Mucosa of rectum (tissue), 2 donors: ENCODE data around the gene SNRPA1.

Experiments used
- H3K27ac ChIP-seq, 2 donors: one replicate each; pipeline ENCODE4 v1.7.0; 2013; ENCODE audit warnings: inconsistent platforms in 2 of 2, low read depth in 2 of 2, low read length in 2 of 2
- H3K27me3 ChIP-seq, 2 donors: one replicate each; pipeline ENCODE4 v1.7.0; 2013; ENCODE audit warnings: low read length in 2 of 2; ENCODE audit not compliant: control insufficient read depth in 2 of 2, insufficient read depth in 2 of 2
- H3K36me3 ChIP-seq, 2 donors: one replicate each; pipeline ENCODE4 v1.7.0; 2013; ENCODE audit warnings: low read length in 2 of 2; ENCODE audit not compliant: control insufficient read depth in 2 of 2, insufficient read depth in 2 of 2
- H3K4me1 ChIP-seq, 2 donors: one replicate each; pipeline ENCODE4 v1.7.0; 2013; ENCODE audit warnings: low read length in 2 of 2, mild to moderate bottlenecking in 1 of 2; ENCODE audit not compliant: control insufficient read depth in 2 of 2, insufficient read depth in 2 of 2
- H3K4me3 ChIP-seq, 2 donors: one replicate each; pipeline ENCODE4 v1.7.0; 2013; ENCODE audit warnings: low read length in 2 of 2
- H3K9ac ChIP-seq, 2 donors: one replicate each; pipeline ENCODE4 v1.7.0; 2013; ENCODE audit warnings: low read length in 2 of 2, low read depth in 1 of 2, mild to moderate bottlenecking in 1 of 2
- H3K9me3 ChIP-seq, 2 donors: one replicate each; pipeline ENCODE4 v1.7.0; 2013; ENCODE audit warnings: low read length in 2 of 2; ENCODE audit not compliant: control insufficient read depth in 2 of 2
- donor health status: healthy.
- donor health status: Normal muscosa, but diverticular disease.

Gene SNRPA1

DNA sequence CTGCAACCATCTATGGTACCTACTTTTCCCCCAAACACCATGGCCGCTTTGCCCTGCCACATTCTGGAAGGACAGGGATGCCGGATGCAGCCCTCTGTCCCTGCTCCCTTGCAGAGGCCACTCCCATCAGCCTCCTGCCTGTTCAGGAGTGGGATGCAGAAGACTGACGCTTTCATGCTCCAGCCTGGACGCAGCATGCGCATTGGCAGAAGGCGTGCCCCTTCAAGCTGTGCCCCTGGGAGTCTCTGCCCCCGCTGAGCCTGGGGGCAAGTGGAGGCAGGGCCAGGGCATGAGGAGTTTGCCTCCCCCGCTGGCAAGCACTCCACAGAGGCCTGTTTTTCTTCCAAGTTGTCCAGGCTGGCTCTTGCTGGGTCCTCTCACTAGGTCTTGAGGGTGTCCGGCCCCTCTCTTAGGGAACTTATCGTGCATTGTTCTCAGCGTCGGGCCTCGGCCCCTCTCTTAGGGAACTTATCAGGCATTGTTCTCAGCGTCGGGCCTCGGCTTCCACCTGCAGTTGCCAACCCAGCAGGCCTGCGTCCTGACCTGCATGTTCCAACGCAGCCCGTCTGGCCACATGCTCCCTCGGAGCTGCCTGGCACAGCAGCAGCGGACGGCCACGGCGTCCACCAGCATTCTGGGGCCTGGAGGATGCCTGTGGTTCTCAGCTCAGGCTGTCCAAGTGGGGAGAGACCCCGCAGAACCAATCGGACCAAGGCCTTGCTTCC is 14.6 kb upstream of the SNRPA1 start:
- H3K9me3 ChIP-seq, result no peaks in the 10 kb centered on the region
- H3K36me3 ChIP-seq, result peaks cover 5 to 11% of the 10 kb centered on the region in 2 donors
- no peaks in the 10 kb centered on the region for H3K27me3 ChIP-seq
- H3K27ac ChIP-seq, result no peak overlapping the region
- H3K9ac ChIP-seq, result no peak overlapping the region
- no peaks in the 10 kb centered on the region for H3K4me1 ChIP-seq
- H3K4me3 ChIP-seq, result no peak overlapping the region

DNA sequence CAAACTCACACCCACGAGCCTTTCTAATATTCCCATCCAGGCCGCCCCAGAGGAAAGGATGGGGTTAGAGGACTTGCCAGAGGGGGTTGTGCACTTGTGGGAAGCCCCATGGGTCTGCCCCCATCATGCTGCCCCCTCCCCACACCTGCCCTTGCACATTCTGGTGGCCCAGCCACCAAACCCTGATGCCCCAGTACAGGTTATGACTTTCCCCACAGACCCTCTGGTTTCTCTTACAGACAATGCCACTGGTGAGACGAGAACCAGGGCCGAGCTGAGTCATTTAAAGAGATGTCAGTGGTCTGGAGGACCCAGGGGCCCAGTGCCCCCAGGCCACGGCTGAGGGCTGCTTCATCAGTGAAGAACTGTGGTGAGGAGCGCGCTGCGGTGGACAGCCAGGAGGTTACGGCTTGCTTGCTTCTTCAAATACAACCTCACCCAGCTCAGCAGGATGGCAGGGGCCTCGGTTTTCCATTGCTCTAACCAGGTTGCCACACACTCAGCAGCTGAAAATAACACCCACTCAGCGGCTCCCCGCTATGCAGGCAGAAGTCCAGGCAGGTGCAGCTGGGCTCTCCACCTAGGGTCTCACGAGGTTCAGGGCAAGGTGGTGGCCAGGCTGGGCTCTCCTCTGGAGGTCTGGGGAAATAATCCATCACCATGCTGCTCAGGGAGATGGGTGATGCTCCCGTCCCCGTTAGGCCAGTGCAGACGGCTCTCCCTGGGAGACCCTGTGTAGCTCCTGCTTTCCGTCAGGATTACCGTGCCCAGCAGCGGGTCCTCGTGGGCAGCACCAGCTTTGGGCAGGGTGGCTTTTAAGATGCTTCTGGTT is 13.8 kb upstream of the SNRPA1 start:
- no peaks in the 10 kb centered on the region for H3K9me3 ChIP-seq
- no peaks in the 10 kb centered on the region for H3K27me3 ChIP-seq
- H3K27ac ChIP-seq, result no peak overlapping the region
- no peak overlapping the region for H3K4me3 ChIP-seq
- H3K9ac ChIP-seq, result no peak overlapping the region
- no peaks in the 10 kb centered on the region for H3K4me1 ChIP-seq
- H3K36me3 ChIP-seq, result peaks cover 2 to 7% of the 10 kb centered on the region in 2 donors

DNA sequence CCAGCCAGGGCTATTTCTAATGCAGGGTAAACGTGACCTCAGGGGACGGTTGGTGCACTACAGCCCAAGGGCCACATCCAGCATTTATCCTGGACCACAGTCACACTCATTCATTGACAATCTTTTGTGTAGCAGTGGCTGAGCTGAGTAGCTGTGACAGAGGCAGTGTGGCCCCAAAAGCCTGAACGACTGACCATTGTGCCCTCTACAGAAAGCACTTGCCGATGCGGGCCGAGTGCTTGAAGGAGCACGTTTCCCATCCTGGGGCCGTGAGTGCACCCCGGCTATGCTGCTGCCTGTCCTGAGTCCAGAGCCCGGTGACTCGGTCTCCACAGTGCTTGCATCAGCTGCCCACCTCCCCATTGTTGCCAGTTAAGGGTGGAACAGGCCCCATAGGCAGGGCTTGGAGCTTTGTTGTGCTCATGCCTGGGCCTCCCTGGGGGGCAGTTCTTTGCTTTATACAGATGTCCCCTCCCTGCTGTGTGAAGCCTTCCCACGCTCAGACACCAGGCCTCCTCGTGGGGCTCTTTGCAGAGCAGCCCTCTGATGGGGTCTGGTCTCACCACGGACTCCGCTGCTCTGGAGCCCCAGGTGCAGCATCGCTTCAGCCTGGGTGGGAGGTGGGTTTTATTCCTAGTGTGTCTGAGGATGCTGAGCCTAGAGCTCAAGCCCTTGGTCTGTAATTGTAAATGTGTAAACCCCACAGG is 13.0 kb upstream of the SNRPA1 start:
- H3K4me1 ChIP-seq, result no peaks in the 10 kb centered on the region
- no peak overlapping the region for H3K4me3 ChIP-seq
- H3K9me3 ChIP-seq, result no peaks in the 10 kb centered on the region
- H3K27ac ChIP-seq, result no peak overlapping the region
- H3K9ac ChIP-seq, result no peak overlapping the region
- no peaks in the 10 kb centered on the region for H3K27me3 ChIP-seq
- peaks cover 2 to 7% of the 10 kb centered on the region in 2 donors for H3K36me3 ChIP-seq

DNA sequence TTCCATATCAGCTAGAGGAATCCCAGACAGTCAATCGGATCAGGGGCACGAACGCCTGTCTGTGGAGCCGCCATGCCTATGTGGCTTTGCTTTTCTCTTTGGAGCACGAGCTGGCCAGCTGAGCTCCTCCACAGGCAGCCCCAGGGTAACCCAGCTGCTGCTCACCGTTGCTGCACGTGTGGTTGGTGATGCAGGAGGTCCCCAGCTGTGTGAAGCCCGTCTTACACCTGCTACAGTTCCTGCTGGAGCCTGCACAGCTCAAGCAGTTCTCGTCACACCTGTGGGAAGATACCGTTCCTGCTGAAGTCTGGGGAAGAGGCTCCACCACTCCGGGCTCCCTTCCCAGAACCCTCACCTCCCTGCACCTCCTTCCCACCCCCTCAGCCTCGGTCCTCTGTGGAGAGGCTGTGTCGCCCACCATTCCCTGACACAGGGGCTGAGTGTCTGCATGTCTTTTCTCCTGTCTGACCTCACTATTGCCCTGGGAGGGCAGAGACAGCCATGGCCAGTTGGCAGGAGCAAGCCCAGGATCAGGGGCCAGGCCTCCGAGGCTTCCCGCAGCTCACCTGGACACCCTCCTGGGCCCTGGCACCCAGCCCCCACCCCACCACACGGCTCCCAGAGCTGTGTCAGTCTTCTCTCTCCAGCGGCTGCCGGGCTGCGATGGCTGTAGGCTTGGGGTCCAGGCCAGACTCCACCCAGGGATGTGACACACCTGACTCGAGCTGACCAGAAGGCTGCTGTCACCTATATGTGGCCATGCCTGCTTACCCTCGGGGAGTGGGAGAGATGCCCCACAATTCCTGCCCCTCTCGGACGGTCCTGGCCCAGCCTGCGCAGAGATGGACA is 12.2 kb upstream of the SNRPA1 start:
- H3K27ac ChIP-seq, result no peak overlapping the region
- H3K4me3 ChIP-seq, result no peak overlapping the region
- H3K9ac ChIP-seq, result no peak overlapping the region
- H3K4me1 ChIP-seq, result no peaks in the 10 kb centered on the region
- H3K36me3 ChIP-seq, result peaks cover 2 to 7% of the 10 kb centered on the region in 2 donors
- no peaks in the 10 kb centered on the region for H3K27me3 ChIP-seq
- no peaks in the 10 kb centered on the region for H3K9me3 ChIP-seq

DNA sequence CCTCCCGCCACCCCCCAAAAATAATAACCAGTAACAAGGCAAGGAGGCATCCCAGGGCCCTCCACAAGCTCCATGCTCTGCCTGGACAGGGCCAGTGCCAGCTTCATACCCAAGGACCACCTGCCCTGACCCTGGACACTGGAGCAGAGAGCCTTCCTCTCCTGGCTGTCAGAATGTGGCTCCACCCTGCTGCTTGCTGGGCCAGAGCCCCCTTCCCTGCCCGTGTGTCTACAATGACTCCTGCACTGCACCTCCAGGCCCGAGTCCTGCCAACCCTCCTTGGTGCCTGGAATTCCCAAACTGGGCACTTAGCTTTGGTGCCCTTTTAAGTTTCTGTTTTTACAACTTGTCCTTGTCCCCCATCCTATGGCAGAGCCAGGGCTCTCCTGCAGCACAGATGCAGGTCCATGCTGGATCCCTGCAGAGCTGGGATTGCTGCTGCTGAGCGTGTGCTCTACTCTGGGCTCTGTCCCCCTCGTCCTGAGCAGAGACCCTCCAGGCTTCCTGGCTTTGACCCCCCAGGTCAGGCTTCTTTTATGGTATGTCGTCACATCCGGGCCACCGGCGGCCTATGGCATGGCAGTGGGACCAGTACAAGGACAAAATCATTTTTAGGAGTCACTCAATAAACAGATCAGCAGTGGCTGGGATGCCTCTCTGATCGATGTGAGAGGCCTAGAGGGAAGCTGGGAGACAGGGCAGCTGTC is 11.4 kb upstream of the SNRPA1 start:
- peaks cover 2 to 7% of the 10 kb centered on the region in 2 donors for H3K36me3 ChIP-seq
- no peak overlapping the region for H3K27ac ChIP-seq
- H3K27me3 ChIP-seq, result no peaks in the 10 kb centered on the region
- no peak overlapping the region for H3K9ac ChIP-seq
- no peaks in the 10 kb centered on the region for H3K9me3 ChIP-seq
- no peak overlapping the region for H3K4me3 ChIP-seq
- no peaks in the 10 kb centered on the region for H3K4me1 ChIP-seq

DNA sequence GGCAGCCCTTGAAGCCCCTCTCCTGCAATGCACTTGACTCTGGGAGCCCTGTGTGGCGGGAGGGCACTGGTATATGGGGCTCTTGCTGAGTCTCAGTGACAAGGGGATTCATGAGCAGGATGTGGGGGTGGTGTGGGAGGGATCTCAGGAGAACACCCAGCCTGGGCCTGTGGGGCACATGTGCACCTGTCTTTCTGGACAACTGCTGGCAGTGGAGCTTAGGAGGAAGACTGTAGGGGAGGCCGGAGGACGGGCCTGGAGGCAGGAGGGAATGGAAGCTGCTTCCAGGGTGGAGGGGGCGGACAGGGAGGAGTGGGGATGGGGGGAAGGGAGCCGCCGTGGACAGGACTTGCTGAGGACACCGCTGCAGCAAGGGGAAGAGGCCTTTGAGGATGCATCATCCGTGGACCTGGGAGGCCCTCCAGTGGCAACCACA is 10.8 kb upstream of the SNRPA1 start:
- no peaks in the 10 kb centered on the region for H3K4me1 ChIP-seq
- no peak overlapping the region for H3K9ac ChIP-seq
- H3K9me3 ChIP-seq, result no peaks in the 10 kb centered on the region
- no peak overlapping the region for H3K27ac ChIP-seq
- H3K27me3 ChIP-seq, result no peaks in the 10 kb centered on the region
- peaks cover 2 to 7% of the 10 kb centered on the region in 2 donors for H3K36me3 ChIP-seq
- no peak overlapping the region for H3K4me3 ChIP-seq

DNA sequence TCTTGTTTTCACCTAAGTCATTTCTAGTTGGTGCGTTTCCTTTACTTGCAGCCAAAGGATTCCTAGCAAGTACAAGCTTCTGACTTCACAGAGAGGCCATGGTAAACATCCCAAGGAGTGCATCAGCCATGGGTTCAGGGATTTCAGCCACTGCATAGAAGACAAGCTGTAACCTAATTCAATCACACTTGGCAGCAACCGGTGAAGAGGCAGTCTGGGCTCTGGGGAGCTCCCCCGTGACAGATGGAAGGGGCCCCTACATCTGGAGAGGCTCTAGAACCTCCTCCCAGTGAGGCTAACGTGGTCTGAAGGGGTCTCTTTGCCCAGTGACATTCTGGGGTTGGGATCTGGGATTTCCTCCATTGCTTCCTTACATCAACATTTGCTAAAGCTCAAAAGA is 8.4 kb upstream of the SNRPA1 start:
- H3K9ac ChIP-seq, result no peak overlapping the region
- H3K4me3 ChIP-seq, result no peak overlapping the region
- H3K27ac ChIP-seq, result no peak overlapping the region
- H3K9me3 ChIP-seq, result no peaks in the 10 kb centered on the region
- no peaks in the 10 kb centered on the region for H3K4me1 ChIP-seq
- H3K27me3 ChIP-seq, result no peaks in the 10 kb centered on the region
- peaks cover 0 to 4% of the 10 kb centered on the region in 2 donors for H3K36me3 ChIP-seq

DNA sequence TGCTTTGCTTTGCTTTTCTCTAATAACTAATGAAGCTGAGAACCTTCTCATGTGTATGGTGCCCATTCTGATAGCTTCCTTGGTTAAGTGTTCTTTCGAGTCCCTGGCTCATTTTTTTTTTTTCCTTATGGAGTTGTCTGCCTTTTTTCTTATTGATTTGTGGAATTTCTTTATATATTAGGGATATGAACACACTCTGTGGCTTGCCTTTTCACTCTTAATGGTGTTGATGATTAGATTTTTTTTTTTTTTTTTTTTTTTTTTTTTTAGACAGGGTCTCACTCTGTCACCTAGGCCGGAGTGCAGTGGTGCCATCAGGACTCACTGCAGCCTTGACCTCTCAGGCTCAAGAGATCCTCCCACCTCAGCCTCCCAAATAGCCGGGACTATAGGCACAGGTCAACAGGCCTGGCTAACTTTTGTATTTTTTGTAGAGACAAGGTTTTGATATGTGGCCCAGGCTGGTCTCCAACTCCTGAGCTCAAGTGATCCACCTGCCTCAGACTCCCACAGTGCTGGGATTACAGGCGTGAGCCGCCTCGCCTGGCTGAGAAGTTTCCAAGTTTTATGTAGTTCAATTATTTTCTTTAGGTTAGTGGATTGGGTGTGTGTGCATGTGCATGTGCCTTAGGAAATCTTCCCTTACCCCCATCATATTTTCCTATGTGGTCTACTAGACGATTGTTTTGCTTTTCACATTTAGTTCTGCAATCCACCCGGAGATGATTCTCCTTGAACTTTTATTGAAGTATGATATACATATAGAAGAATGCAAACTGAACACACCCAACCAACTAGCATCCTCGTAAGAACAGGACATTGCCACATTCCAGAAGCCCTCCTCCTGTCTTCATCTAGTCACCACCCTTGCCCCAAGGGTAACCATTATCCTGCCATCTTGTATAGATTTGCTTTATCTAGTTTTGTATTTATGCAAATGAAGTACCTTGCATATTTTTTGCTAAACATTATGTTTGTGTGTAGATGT is 1.7 kb upstream of the SNRPA1 start:
- Histone ChIP-seq H3K36me3 (peaks cover 5% of the 10 kb centered on the region in 2 donors), H3K27ac (peak overlapping the region in 1 of 2 donors; percentile 95), H3K9ac (no peak overlapping the region), H3K4me3 (peak overlapping the region; percentile 92 to 96), H3K27me3 (no peaks in the 10 kb centered on the region), H3K9me3 (no peaks in the 10 kb centered on the region), H3K4me1 (peaks cover 11 to 28% of the 10 kb centered on the region in 2 donors)
